ENCODE measurements around the gene MOB2. TPM values are rescaled to one million over a fixed set of nuclear protein-coding genes. Genes with fewer than 3 reads are reported as not detected.

The MOB2 gene, protein sequence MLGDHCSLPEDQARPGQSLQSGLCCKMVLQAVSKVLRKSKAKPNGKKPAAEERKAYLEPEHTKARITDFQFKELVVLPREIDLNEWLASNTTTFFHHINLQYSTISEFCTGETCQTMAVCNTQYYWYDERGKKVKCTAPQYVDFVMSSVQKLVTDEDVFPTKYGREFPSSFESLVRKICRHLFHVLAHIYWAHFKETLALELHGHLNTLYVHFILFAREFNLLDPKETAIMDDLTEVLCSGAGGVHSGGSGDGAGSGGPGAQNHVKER
- total RNA-seq = 46.8 and 48.5 TPM in 2 replicates

DNA sequence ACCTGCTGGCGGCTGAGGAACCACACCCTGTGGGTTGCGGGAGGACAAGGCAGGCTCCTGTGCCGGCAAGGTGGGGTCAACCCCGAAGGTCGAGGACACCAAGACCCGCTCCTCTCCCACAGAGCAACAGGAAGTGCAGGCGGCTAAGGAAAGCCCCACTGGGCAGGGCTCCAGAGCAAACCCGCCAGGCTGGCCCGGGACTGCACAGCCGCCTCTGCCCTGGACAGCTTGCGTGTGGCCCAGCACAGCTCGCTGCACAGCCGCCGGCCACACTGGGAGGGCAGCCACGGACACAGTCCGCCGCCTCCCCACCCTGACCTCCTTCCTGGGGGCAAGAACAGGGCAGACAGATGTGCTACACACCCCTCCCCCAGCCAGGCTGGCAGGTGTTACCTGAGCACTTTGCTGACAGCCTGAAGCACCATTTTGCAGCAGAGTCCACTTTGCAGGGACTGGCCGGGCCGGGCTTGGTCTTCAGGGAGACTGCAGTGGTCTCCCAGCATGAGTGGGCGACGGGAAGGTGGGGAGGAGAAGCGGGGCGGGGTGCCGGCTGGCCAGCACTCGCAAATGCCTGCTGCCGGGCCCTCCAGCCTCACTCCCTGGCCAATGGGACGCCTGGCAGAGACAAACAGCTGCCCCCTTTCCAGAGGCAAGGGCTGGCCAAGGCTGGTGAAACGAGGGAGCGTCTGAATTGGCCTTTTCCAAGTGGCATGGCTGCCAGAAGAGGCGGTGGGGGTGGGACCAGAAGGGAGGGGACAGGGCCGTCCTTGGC is at the start of gene MOB2:
Gene MOB2 (minus strand): TSS at position 726 of the 772 bp plus-strand sequence. CDS start 223 bp downstream, at position 503.

Other genes with a start within 250 kb of the MOB2 start
- gene TOLLIP, start 177.1 kb downstream of the MOB2 start, total RNA-seq = 18.1 and 22.6 TPM in 2 replicates
- gene BRSK2, start 96.8 kb downstream of the MOB2 start, total RNA-seq = 0.17 and 0.33 TPM in 2 replicates
- gene DUSP8, start 85.5 kb upstream of the MOB2 start, total RNA-seq = 0.17 and 0.54 TPM in 2 replicates
- gene KRTAP5-1, start 98.5 kb upstream of the MOB2 start, total RNA-seq = not detected in 2 replicates
- not detected in 2 replicates for gene KRTAP5-2, start 111.5 kb upstream of the MOB2 start, total RNA-seq
- gene KRTAP5-3, start 121.7 kb upstream of the MOB2 start, total RNA-seq = not detected in 2 replicates
- not detected in 2 replicates for gene KRTAP5-4, start 135.4 kb upstream of the MOB2 start, total RNA-seq
- not detected in 2 replicates for gene KRTAP5-5, start 143.0 kb upstream of the MOB2 start, total RNA-seq
- 0.26 and 0.65 TPM in 2 replicates for gene KRTAP5-6, start 210.4 kb upstream of the MOB2 start, total RNA-seq

Measured in dermis lymphatic vessel endothelial cell (primary cell).